AML-193 (cell line): ENCODE measurements around the gene TTC34.

Source experiments
- DNase-seq, 2 experiments: peaks; one replicate each; lab custom pipeline; 2025; lab: John Stamatoyannopoulos, UW

Gene TTC34

GRCh38 chr1:2604844-2605508 lies 196.5 kb downstream of the TTC34 start:
- DNase-seq: no peak

GRCh38 chr1:2604156-2604843 lies 197.2 kb downstream of the TTC34 start:
- DNase-seq: no peak

GRCh38 chr1:2603521-2604155 lies 197.9 kb downstream of the TTC34 start:
- DNase-seq: no peak

- no peak for DNase-seq
These were observed 198.5 kb downstream of the TTC34 start for GRCh38 chr1:2602866-2603520.

GRCh38 chr1:2602311-2602835 lies 199.1 kb downstream of the TTC34 start:
- DNase-seq: no peak

- no peak for DNase-seq
These were observed 199.7 kb downstream of the TTC34 start for GRCh38 chr1:2601721-2602303.

GRCh38 chr1:2598329-2598931 lies 203.1 kb downstream of the TTC34 start:
- no peak for DNase-seq

- no peak for DNase-seq
These were observed 203.8 kb downstream of the TTC34 start for GRCh38 chr1:2597441-2598328.

GRCh38 chr1:2596530-2597333 lies 204.8 kb downstream of the TTC34 start:
- DNase-seq: no peak

GRCh38 chr1:2595812-2596529 lies 205.5 kb downstream of the TTC34 start:
- no peak for DNase-seq

GRCh38 chr1:2595261-2595811 lies 206.2 kb downstream of the TTC34 start:
- DNase-seq: no peak

- DNase-seq: no peak
These were observed 206.8 kb downstream of the TTC34 start for GRCh38 chr1:2594641-2595131.

- DNase-seq: no peak
These were observed 207.4 kb downstream of the TTC34 start for GRCh38 chr1:2594001-2594640.

GRCh38 chr1:2593251-2593878 lies 208.1 kb downstream of the TTC34 start:
- no peak for DNase-seq

GRCh38 chr1:2592672-2593071 lies 208.8 kb downstream of the TTC34 start:
- DNase-seq: no peak

GRCh38 chr1:2591581-2592261 lies 209.8 kb downstream of the TTC34 start:
- no peak for DNase-seq

GRCh38 chr1:2591233-2591580 lies 210.3 kb downstream of the TTC34 start:
- no peak for DNase-seq
